ENCODE results near the gene TAX1BP3.

DNA sequence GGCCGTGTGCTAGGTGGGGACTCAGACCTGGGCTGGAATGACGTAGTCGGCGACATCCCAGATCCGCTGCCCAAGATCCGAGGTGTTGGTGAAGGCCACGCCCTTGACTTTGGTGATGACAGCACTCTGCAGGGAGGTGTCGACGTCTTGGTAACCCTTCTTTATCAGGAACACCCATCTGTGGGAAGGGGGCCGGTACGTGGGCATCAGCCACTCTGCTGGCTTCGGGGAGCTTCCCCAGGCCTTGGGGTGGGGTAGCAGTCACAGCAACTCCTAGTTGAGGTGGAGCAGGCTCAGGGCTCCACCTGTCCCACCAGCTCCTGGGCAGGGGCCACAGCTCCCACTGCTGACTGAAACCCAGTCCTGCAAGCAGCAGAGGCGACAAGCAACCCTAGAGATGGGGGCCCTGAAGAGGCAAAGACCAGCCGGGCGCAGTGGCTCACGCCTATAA is 23.3 kb upstream of the TAX1BP3 start:
- TF ChIP-seq, protein P1, sequence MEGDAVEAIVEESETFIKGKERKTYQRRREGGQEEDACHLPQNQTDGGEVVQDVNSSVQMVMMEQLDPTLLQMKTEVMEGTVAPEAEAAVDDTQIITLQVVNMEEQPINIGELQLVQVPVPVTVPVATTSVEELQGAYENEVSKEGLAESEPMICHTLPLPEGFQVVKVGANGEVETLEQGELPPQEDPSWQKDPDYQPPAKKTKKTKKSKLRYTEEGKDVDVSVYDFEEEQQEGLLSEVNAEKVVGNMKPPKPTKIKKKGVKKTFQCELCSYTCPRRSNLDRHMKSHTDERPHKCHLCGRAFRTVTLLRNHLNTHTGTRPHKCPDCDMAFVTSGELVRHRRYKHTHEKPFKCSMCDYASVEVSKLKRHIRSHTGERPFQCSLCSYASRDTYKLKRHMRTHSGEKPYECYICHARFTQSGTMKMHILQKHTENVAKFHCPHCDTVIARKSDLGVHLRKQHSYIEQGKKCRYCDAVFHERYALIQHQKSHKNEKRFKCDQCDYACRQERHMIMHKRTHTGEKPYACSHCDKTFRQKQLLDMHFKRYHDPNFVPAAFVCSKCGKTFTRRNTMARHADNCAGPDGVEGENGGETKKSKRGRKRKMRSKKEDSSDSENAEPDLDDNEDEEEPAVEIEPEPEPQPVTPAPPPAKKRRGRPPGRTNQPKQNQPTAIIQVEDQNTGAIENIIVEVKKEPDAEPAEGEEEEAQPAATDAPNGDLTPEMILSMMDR (conservative IDR thresholded peaks at IDR 0.05; ENCODE audit: low read depth in 2 of 2), result peak; percentile 25 to 72; a peak in 3 of 4 replicates
- TF ChIP-seq POLR2AphosphoS5 (IDR thresholded peaks at IDR 0.05; ENCODE audit: low read depth) (no peak), CREB1 (CRISPR knock-in tag; IDR thresholded peaks at IDR 0.05; ENCODE audit: low read depth) (no peak), EZH2 (IDR thresholded peaks at IDR 0.05; ENCODE audit: low read depth, unreplicated experiment) (no peak), EZH2phosphoT487 (IDR thresholded peaks at IDR 0.05; ENCODE audit: unreplicated experiment) (no peak), ZNF331 (CRISPR knock-in tag; IDR thresholded peaks at IDR 0.05; ENCODE audit: low read depth) (no peak), ZNF114 (CRISPR knock-in tag; IDR thresholded peaks at IDR 0.05) (no peak), STAT1 (IDR thresholded peaks at IDR 0.05; ENCODE audit: unreplicated experiment) (no peak)
- TF ChIP-seq, protein P2, sequence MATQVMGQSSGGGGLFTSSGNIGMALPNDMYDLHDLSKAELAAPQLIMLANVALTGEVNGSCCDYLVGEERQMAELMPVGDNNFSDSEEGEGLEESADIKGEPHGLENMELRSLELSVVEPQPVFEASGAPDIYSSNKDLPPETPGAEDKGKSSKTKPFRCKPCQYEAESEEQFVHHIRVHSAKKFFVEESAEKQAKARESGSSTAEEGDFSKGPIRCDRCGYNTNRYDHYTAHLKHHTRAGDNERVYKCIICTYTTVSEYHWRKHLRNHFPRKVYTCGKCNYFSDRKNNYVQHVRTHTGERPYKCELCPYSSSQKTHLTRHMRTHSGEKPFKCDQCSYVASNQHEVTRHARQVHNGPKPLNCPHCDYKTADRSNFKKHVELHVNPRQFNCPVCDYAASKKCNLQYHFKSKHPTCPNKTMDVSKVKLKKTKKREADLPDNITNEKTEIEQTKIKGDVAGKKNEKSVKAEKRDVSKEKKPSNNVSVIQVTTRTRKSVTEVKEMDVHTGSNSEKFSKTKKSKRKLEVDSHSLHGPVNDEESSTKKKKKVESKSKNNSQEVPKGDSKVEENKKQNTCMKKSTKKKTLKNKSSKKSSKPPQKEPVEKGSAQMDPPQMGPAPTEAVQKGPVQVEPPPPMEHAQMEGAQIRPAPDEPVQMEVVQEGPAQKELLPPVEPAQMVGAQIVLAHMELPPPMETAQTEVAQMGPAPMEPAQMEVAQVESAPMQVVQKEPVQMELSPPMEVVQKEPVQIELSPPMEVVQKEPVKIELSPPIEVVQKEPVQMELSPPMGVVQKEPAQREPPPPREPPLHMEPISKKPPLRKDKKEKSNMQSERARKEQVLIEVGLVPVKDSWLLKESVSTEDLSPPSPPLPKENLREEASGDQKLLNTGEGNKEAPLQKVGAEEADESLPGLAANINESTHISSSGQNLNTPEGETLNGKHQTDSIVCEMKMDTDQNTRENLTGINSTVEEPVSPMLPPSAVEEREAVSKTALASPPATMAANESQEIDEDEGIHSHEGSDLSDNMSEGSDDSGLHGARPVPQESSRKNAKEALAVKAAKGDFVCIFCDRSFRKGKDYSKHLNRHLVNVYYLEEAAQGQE (IDR thresholded peaks at IDR 0.05; ENCODE audit: unreplicated experiment), result no peak
- TF ChIP-seq, protein P3, sequence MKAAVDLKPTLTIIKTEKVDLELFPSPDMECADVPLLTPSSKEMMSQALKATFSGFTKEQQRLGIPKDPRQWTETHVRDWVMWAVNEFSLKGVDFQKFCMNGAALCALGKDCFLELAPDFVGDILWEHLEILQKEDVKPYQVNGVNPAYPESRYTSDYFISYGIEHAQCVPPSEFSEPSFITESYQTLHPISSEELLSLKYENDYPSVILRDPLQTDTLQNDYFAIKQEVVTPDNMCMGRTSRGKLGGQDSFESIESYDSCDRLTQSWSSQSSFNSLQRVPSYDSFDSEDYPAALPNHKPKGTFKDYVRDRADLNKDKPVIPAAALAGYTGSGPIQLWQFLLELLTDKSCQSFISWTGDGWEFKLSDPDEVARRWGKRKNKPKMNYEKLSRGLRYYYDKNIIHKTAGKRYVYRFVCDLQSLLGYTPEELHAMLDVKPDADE (IDR thresholded peaks at IDR 0.05), result no peak
- TF ChIP-seq, protein P4, sequence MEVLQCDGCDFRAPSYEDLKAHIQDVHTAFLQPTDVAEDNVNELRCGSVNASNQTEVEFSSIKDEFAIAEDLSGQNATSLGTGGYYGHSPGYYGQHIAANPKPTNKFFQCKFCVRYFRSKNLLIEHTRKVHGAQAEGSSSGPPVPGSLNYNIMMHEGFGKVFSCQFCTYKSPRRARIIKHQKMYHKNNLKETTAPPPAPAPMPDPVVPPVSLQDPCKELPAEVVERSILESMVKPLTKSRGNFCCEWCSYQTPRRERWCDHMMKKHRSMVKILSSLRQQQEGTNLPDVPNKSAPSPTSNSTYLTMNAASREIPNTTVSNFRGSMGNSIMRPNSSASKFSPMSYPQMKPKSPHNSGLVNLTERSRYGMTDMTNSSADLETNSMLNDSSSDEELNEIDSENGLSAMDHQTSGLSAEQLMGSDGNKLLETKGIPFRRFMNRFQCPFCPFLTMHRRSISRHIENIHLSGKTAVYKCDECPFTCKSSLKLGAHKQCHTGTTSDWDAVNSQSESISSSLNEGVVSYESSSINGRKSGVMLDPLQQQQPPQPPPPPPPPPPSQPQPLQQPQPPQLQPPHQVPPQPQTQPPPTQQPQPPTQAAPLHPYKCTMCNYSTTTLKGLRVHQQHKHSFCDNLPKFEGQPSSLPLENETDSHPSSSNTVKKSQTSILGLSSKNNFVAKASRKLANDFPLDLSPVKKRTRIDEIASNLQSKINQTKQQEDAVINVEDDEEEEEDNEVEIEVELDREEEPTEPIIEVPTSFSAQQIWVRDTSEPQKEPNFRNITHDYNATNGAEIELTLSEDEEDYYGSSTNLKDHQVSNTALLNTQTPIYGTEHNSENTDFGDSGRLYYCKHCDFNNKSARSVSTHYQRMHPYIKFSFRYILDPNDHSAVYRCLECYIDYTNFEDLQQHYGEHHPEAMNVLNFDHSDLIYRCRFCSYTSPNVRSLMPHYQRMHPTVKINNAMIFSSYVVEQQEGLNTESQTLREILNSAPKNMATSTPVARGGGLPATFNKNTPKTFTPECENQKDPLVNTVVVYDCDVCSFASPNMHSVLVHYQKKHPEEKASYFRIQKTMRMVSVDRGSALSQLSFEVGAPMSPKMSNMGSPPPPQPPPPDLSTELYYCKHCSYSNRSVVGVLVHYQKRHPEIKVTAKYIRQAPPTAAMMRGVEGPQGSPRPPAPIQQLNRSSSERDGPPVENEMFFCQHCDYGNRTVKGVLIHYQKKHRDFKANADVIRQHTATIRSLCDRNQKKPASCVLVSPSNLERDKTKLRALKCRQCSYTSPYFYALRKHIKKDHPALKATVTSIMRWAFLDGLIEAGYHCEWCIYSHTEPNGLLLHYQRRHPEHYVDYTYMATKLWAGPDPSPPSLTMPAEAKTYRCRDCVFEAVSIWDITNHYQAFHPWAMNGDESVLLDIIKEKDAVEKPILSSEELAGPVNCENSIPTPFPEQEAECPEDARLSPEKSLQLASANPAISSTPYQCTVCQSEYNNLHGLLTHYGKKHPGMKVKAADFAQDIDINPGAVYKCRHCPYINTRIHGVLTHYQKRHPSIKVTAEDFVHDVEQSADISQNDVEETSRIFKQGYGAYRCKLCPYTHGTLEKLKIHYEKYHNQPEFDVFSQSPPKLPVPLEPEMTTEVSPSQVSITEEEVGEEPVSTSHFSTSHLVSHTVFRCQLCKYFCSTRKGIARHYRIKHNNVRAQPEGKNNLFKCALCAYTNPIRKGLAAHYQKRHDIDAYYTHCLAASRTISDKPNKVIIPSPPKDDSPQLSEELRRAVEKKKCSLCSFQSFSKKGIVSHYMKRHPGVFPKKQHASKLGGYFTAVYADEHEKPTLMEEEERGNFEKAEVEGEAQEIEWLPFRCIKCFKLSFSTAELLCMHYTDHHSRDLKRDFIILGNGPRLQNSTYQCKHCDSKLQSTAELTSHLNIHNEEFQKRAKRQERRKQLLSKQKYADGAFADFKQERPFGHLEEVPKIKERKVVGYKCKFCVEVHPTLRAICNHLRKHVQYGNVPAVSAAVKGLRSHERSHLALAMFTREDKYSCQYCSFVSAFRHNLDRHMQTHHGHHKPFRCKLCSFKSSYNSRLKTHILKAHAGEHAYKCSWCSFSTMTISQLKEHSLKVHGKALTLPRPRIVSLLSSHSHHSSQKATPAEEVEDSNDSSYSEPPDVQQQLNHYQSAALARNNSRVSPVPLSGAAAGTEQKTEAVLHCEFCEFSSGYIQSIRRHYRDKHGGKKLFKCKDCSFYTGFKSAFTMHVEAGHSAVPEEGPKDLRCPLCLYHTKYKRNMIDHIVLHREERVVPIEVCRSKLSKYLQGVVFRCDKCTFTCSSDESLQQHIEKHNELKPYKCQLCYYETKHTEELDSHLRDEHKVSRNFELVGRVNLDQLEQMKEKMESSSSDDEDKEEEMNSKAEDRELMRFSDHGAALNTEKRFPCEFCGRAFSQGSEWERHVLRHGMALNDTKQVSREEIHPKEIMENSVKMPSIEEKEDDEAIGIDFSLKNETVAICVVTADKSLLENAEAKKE (CRISPR knock-in tag; IDR thresholded peaks at IDR 0.05), result no peak

All from GM23338 (cell line).